ENCODE data around the gene EVA1A.

EVA1A gene

GRCh38 chr2:75606761-75607399, 46.1 kb upstream of the EVA1A start:
- Histone ChIP-seq H3K4me1 (ENCODE audit: insufficient read depth, insufficient read length) (peaks cover 4% of the 10 kb centered on the region), H3K9ac (ENCODE audit: insufficient read length, low read depth) (no peak overlapping the region), H3K27me3 (ENCODE audit: insufficient read depth, insufficient read length) (no peaks in the 10 kb centered on the region), H3K36me3 (ENCODE audit: insufficient read depth, insufficient read length, low read length) (no peaks in the 10 kb centered on the region), H3K4me3 (ENCODE audit: insufficient read length, low read depth) (no peak overlapping the region), H3K9me3 (ENCODE audit: insufficient read depth, low read length) (no peaks in the 10 kb centered on the region)
- no peak for DNase-seq (ENCODE audit: low read depth, low spot score)
- TF ChIP-seq SUZ12 (IDR thresholded peaks at IDR 0.05; ENCODE audit: extremely low read depth, insufficient read depth, insufficient read length) = no peak
- TF ChIP-seq ZNF274 (IDR thresholded peaks at IDR 0.05; ENCODE audit: low read depth, low read length) = no peak
- TF ChIP-seq YY1 (IDR thresholded peaks at IDR 0.05; ENCODE audit: insufficient read depth, insufficient read length) = no peak

GRCh38 chr2:75605770-75606529, 45.2 kb upstream of the EVA1A start:
- peak; percentile 23 for DNase-seq (ENCODE audit: low read depth, low spot score)
- TF ChIP-seq ZNF274 (IDR thresholded peaks at IDR 0.05; ENCODE audit: low read depth, low read length) (no peak), SUZ12 (IDR thresholded peaks at IDR 0.05; ENCODE audit: extremely low read depth, insufficient read depth, insufficient read length) (no peak), YY1 (IDR thresholded peaks at IDR 0.05; ENCODE audit: insufficient read depth, insufficient read length) (no peak)
- Histone ChIP-seq H3K4me1 (ENCODE audit: insufficient read depth, insufficient read length) (peaks cover 4% of the 10 kb centered on the region), H3K27me3 (ENCODE audit: insufficient read depth, insufficient read length) (no peaks in the 10 kb centered on the region), H3K4me3 (ENCODE audit: insufficient read length, low read depth) (no peak overlapping the region), H3K9ac (ENCODE audit: insufficient read length, low read depth) (no peak overlapping the region), H3K36me3 (ENCODE audit: insufficient read depth, insufficient read length, low read length) (no peaks in the 10 kb centered on the region), H3K9me3 (ENCODE audit: insufficient read depth, low read length) (no peaks in the 10 kb centered on the region)

- no peaks in the 10 kb centered on the region for H3K36me3 ChIP-seq (ENCODE audit: insufficient read depth, insufficient read length, low read length)
- no peak overlapping the region for H3K9ac ChIP-seq (ENCODE audit: insufficient read length, low read depth)
- H3K4me3 ChIP-seq (ENCODE audit: insufficient read length, low read depth) = no peak overlapping the region
- peaks cover 4% of the 10 kb centered on the region for H3K4me1 ChIP-seq (ENCODE audit: insufficient read depth, insufficient read length)
- H3K27me3 ChIP-seq (ENCODE audit: insufficient read depth, insufficient read length) = no peaks in the 10 kb centered on the region
- no peak for TF ChIP-seq SUZ12 (IDR thresholded peaks at IDR 0.05; ENCODE audit: extremely low read depth, insufficient read depth, insufficient read length)
- no peak for TF ChIP-seq ZNF274 (IDR thresholded peaks at IDR 0.05; ENCODE audit: low read depth, low read length)
- TF ChIP-seq YY1 (IDR thresholded peaks at IDR 0.05; ENCODE audit: insufficient read depth, insufficient read length) = no peak
- DNase-seq (ENCODE audit: low read depth, low spot score) = no peak
- no peaks in the 10 kb centered on the region for H3K9me3 ChIP-seq (ENCODE audit: insufficient read depth, low read length)
Observed at GRCh38 chr2:75604484-75604883, 43.7 kb upstream of the EVA1A start.

GRCh38 chr2:75603477-75603876, 42.7 kb upstream of the EVA1A start:
- Histone ChIP-seq H3K4me1 (ENCODE audit: insufficient read depth, insufficient read length) (peaks cover 4% of the 10 kb centered on the region), H3K9me3 (ENCODE audit: insufficient read depth, low read length) (no peaks in the 10 kb centered on the region), H3K9ac (ENCODE audit: insufficient read length, low read depth) (no peak overlapping the region), H3K27me3 (ENCODE audit: insufficient read depth, insufficient read length) (no peaks in the 10 kb centered on the region), H3K4me3 (ENCODE audit: insufficient read length, low read depth) (no peak overlapping the region), H3K36me3 (ENCODE audit: insufficient read depth, insufficient read length, low read length) (no peaks in the 10 kb centered on the region)
- TF ChIP-seq SUZ12 (IDR thresholded peaks at IDR 0.05; ENCODE audit: extremely low read depth, insufficient read depth, insufficient read length) (no peak), ZNF274 (IDR thresholded peaks at IDR 0.05; ENCODE audit: low read depth, low read length) (no peak), YY1 (IDR thresholded peaks at IDR 0.05; ENCODE audit: insufficient read depth, insufficient read length) (no peak)
- no peak for DNase-seq (ENCODE audit: low read depth, low spot score)

- Histone ChIP-seq H3K9ac (ENCODE audit: insufficient read length, low read depth) (no peak overlapping the region), H3K36me3 (ENCODE audit: insufficient read depth, insufficient read length, low read length) (no peaks in the 10 kb centered on the region), H3K4me1 (ENCODE audit: insufficient read depth, insufficient read length) (peaks cover 4% of the 10 kb centered on the region), H3K4me3 (ENCODE audit: insufficient read length, low read depth) (no peak overlapping the region), H3K9me3 (ENCODE audit: insufficient read depth, low read length) (no peaks in the 10 kb centered on the region), H3K27me3 (ENCODE audit: insufficient read depth, insufficient read length) (no peaks in the 10 kb centered on the region)
- TF ChIP-seq SUZ12 (IDR thresholded peaks at IDR 0.05; ENCODE audit: extremely low read depth, insufficient read depth, insufficient read length) (no peak), YY1 (IDR thresholded peaks at IDR 0.05; ENCODE audit: insufficient read depth, insufficient read length) (no peak), ZNF274 (IDR thresholded peaks at IDR 0.05; ENCODE audit: low read depth, low read length) (no peak)
- no peak for DNase-seq (ENCODE audit: low read depth, low spot score)
Observed at GRCh38 chr2:75602724-75603342, 42.1 kb upstream of the EVA1A start.

- no peaks in the 10 kb centered on the region for H3K4me1 ChIP-seq (ENCODE audit: insufficient read depth, insufficient read length)
- H3K4me3 ChIP-seq (ENCODE audit: insufficient read length, low read depth) = no peak overlapping the region
- H3K9me3 ChIP-seq (ENCODE audit: insufficient read depth, low read length) = no peaks in the 10 kb centered on the region
- TF ChIP-seq ZNF274 (IDR thresholded peaks at IDR 0.05; ENCODE audit: low read depth, low read length) = no peak
- no peak for TF ChIP-seq YY1 (IDR thresholded peaks at IDR 0.05; ENCODE audit: insufficient read depth, insufficient read length)
- no peak for TF ChIP-seq SUZ12 (IDR thresholded peaks at IDR 0.05; ENCODE audit: extremely low read depth, insufficient read depth, insufficient read length)
- DNase-seq (ENCODE audit: low read depth, low spot score) = no peak
- H3K9ac ChIP-seq (ENCODE audit: insufficient read length, low read depth) = no peak overlapping the region
- no peaks in the 10 kb centered on the region for H3K36me3 ChIP-seq (ENCODE audit: insufficient read depth, insufficient read length, low read length)
- no peaks in the 10 kb centered on the region for H3K27me3 ChIP-seq (ENCODE audit: insufficient read depth, insufficient read length)
Observed at GRCh38 chr2:75600461-75601011, 39.8 kb upstream of the EVA1A start.

Measured in NT2/D1 (cell line).